Upper lobe of left lung (tissue), 4 donors: Measurements from ENCODE around the gene FYN.

ENCODE experiments used
- EP300 ChIP-seq, 4 donors: sonication (generic); formaldehyde crosslinking; IDR thresholded peaks; one replicate each; pipeline ENCODE4 v1.5.1; 2017; ENCODE audit warnings: antibody characterized with exemption in 4 of 4, control low read depth in 2 of 4
- POLR2A ChIP-seq, 4 donors: fragments of 450-650 bp; IDR thresholded peaks; one replicate each; pipeline ENCODE4 v1.5.1; 2016 to 2017; ENCODE audit warnings: antibody characterized with exemption in 4 of 4, mild to moderate bottlenecking in 2 of 4
- POLR2AphosphoS5 ChIP-seq, 2 donors: sonication (generic); formaldehyde crosslinking; IDR thresholded peaks; one replicate each; pipeline ENCODE4 v1.5.1; 2017; ENCODE audit warnings: antibody characterized with exemption in 2 of 2
- TF ChIP-seq, protein P1 (sequence below), 6 experiments: fragments of 450-650 bp in 4 of 6; fragments of 200-600 bp in 2 of 6; sonication (generic) in 2 of 6; IDR thresholded peaks; one replicate each; pipeline ENCODE4 v1.5.1; 2016 to 2019; ENCODE audit warnings: antibody characterized with exemption in 6 of 6

DNA sequence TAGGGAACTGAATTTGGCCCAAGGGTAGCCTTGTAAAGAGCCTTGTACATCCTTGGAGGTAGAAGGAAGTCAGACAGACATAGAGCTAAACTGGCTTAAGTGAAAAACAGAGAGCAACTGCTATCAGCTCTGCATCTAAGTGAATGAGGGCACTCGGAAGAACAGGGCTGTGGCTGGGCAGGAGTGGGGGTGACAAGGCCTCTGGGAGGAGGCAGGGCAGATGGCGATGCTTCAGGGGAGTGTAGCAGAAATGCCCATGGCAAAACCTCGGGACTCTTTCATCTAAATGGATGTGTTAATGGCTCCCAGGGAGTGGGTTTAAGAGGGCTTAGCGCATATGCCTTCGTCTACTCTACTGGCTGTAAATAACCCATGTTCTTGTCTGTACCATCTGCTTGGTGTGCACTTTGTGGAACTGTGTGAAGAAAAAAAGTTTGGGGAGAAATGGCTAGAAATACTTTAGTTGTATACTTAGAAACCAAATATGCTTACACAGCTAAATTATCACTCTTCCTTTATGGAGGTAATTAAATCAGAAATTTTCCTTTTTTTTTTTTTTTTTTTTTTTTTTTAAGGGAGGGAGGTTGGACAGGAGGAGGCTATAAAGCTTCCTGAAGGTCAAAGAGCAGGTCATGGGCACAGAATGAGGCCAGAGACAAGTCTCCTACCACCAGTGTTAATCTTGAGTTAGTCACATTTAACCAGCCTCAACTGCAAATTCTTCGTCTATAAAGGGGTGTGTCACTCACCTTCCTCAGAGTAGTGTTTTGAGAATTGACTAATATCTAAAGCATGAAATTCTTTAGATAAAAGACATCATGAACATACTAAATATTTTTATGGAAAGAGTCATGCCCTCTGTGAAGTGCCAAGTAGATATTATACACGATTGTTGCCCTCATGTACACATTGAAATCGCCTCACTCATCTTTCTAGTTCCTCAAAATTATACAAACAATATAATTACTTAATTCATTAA lies 60.9 kb downstream of the FYN start:
- TF ChIP-seq EP300 (IDR thresholded peaks at IDR 0.05) = no peak
- TF ChIP-seq, protein P1, sequence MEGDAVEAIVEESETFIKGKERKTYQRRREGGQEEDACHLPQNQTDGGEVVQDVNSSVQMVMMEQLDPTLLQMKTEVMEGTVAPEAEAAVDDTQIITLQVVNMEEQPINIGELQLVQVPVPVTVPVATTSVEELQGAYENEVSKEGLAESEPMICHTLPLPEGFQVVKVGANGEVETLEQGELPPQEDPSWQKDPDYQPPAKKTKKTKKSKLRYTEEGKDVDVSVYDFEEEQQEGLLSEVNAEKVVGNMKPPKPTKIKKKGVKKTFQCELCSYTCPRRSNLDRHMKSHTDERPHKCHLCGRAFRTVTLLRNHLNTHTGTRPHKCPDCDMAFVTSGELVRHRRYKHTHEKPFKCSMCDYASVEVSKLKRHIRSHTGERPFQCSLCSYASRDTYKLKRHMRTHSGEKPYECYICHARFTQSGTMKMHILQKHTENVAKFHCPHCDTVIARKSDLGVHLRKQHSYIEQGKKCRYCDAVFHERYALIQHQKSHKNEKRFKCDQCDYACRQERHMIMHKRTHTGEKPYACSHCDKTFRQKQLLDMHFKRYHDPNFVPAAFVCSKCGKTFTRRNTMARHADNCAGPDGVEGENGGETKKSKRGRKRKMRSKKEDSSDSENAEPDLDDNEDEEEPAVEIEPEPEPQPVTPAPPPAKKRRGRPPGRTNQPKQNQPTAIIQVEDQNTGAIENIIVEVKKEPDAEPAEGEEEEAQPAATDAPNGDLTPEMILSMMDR (IDR thresholded peaks at IDR 0.05) = no peak
- no peak for TF ChIP-seq POLR2A (IDR thresholded peaks at IDR 0.05)
- TF ChIP-seq POLR2AphosphoS5 (IDR thresholded peaks at IDR 0.05) = no peak
